Stimulated activated naive B cell treated with anti-CD40 and anti-IgM and Interleukin-4, amounts not matched to agents 10 μg/mL and 1 μg/mL and 100 μg/mL, for 72 hours (primary cell): ENCODE data around the gene PRRC2B.

ENCODE experiments used
- ATAC-seq, 2 donors: fragments of 150-1000 bp; cut with Tn5 transposase; replicated peaks; 2 replicates each; pipeline ENCODE4 v1.10.0; 2021; ENCODE audit warnings: moderate library complexity in 1 of 2
- DNase-seq: peaks from one replicate; pipeline ENCODE4 v3.0.0; 2021
- H3K27ac Mint-ChIP-seq: one replicate; pipeline ENCODE4 v1.8.0; 2022; ENCODE audit warnings: mild to moderate bottlenecking, mixed read lengths
- H3K27me3 Mint-ChIP-seq, 2 donors: one replicate each; pipeline ENCODE4 v1.8.0; 2022; ENCODE audit warnings: mixed read lengths in 2 of 2
- H3K36me3 Mint-ChIP-seq, 2 donors: one replicate each; pipeline ENCODE4 v1.8.0; 2022; ENCODE audit warnings: mixed read lengths in 2 of 2, mild to moderate bottlenecking in 1 of 2
- H3K4me1 Mint-ChIP-seq, 2 donors: one replicate each; pipeline ENCODE4 v1.8.0; 2022; ENCODE audit warnings: mixed read lengths in 2 of 2, mild to moderate bottlenecking in 1 of 2
- H3K4me3 Mint-ChIP-seq, 2 donors: one replicate each; pipeline ENCODE4 v1.8.0; 2022; ENCODE audit warnings: mild to moderate bottlenecking in 2 of 2, mixed read lengths in 2 of 2, moderate library complexity in 1 of 2
- H3K9me3 Mint-ChIP-seq, 2 donors: one replicate each; pipeline ENCODE4 v1.8.0; 2022; ENCODE audit warnings: mixed read lengths in 2 of 2, mild to moderate bottlenecking in 1 of 2

Gene PRRC2B

GRCh38 chr9:131423171-131423581 lies 29.3 kb downstream of the PRRC2B start:
- peaks cover 25 to 47% of the 10 kb centered on the region in 2 donors for H3K36me3 Mint-ChIP-seq
- no peak overlapping the region for H3K4me3 Mint-ChIP-seq
- H3K4me1 Mint-ChIP-seq, result peaks cover 45 to 75% of the 10 kb centered on the region in 2 donors
- ATAC-seq, result peak; percentile 85 to 90
- no peaks in the 10 kb centered on the region for H3K27me3 Mint-ChIP-seq
- H3K9me3 Mint-ChIP-seq, result no peaks in the 10 kb centered on the region
- H3K27ac Mint-ChIP-seq, result peak overlapping the region; percentile 75
- peak; percentile 35 for DNase-seq

GRCh38 chr9:131426545-131426944 lies 32.7 kb downstream of the PRRC2B start:
- ATAC-seq (no peak), DNase-seq (no peak)
- Mint-ChIP-seq H3K4me3 (no peak overlapping the region), H3K27ac (peak overlapping the region; percentile 83), H3K27me3 (no peaks in the 10 kb centered on the region), H3K9me3 (peaks cover 0 to 1% of the 10 kb centered on the region in 2 donors), H3K4me1 (peaks cover 44 to 71% of the 10 kb centered on the region in 2 donors), H3K36me3 (peaks cover 30 to 40% of the 10 kb centered on the region in 2 donors)

- peaks cover 0 to 1% of the 10 kb centered on the region in 2 donors for H3K9me3 Mint-ChIP-seq
- no peaks in the 10 kb centered on the region for H3K27me3 Mint-ChIP-seq
- ATAC-seq (no peak), DNase-seq (no peak)
- peaks cover 37 to 45% of the 10 kb centered on the region in 2 donors for H3K36me3 Mint-ChIP-seq
- peak overlapping the region; percentile 51 for H3K27ac Mint-ChIP-seq
- no peak overlapping the region for H3K4me3 Mint-ChIP-seq
- peaks cover 34 to 62% of the 10 kb centered on the region in 2 donors for H3K4me1 Mint-ChIP-seq
Measured at GRCh38 chr9:131429121-131430012, 35.5 kb downstream of the PRRC2B start.

- Mint-ChIP-seq H3K27ac (no peak overlapping the region), H3K4me1 (peaks cover 23 to 45% of the 10 kb centered on the region in 2 donors), H3K4me3 (no peak overlapping the region), H3K27me3 (no peaks in the 10 kb centered on the region), H3K9me3 (peaks cover 0 to 1% of the 10 kb centered on the region in 2 donors), H3K36me3 (peaks cover 37 to 43% of the 10 kb centered on the region in 2 donors)
- no peak for DNase-seq
- ATAC-seq, result no peak
Measured at GRCh38 chr9:131432050-131432449, 38.2 kb downstream of the PRRC2B start.

- peaks cover 21 to 41% of the 10 kb centered on the region in 2 donors for H3K4me1 Mint-ChIP-seq
- no peak for DNase-seq
- peaks cover 37 to 44% of the 10 kb centered on the region in 2 donors for H3K36me3 Mint-ChIP-seq
- ATAC-seq, result no peak
- no peaks in the 10 kb centered on the region for H3K27me3 Mint-ChIP-seq
- peaks cover 0 to 1% of the 10 kb centered on the region in 2 donors for H3K9me3 Mint-ChIP-seq
- H3K27ac Mint-ChIP-seq, result peak overlapping the region; percentile 59
- peak overlapping the region in 1 of 2 donors; percentile 25 for H3K4me3 Mint-ChIP-seq
Measured at GRCh38 chr9:131432597-131433301, 38.9 kb downstream of the PRRC2B start.

GRCh38 chr9:131433302-131433854 lies 39.5 kb downstream of the PRRC2B start:
- Mint-ChIP-seq H3K4me1 (peaks cover 25 to 43% of the 10 kb centered on the region in 2 donors), H3K27me3 (no peaks in the 10 kb centered on the region), H3K4me3 (no peak overlapping the region), H3K27ac (peak overlapping the region; percentile 65), H3K36me3 (peaks cover 41 to 47% of the 10 kb centered on the region in 2 donors), H3K9me3 (peaks cover 0 to 1% of the 10 kb centered on the region in 2 donors)
- ATAC-seq, result no peak
- DNase-seq, result no peak

- DNase-seq, result no peak
- Mint-ChIP-seq H3K36me3 (peaks cover 51 to 56% of the 10 kb centered on the region in 2 donors), H3K4me3 (no peak overlapping the region), H3K4me1 (peaks cover 30 to 43% of the 10 kb centered on the region in 2 donors), H3K9me3 (peaks cover 0 to 1% of the 10 kb centered on the region in 2 donors), H3K27ac (no peak overlapping the region), H3K27me3 (no peaks in the 10 kb centered on the region)
- no peak for ATAC-seq
Measured at GRCh38 chr9:131434673-131435072, 40.8 kb downstream of the PRRC2B start.

GRCh38 chr9:131436376-131436775 lies 42.5 kb downstream of the PRRC2B start:
- peaks cover 33 to 48% of the 10 kb centered on the region in 2 donors for H3K4me1 Mint-ChIP-seq
- H3K27ac Mint-ChIP-seq, result peak overlapping the region; percentile 71
- H3K36me3 Mint-ChIP-seq, result peaks cover 56 to 60% of the 10 kb centered on the region in 2 donors

GRCh38 chr9:131436865-131437271 lies 43.0 kb downstream of the PRRC2B start:
- H3K4me3 Mint-ChIP-seq, result no peak overlapping the region
- peak overlapping the region; percentile 71 for H3K27ac Mint-ChIP-seq
- H3K36me3 Mint-ChIP-seq, result peaks cover 61 to 63% of the 10 kb centered on the region in 2 donors
- no peaks in the 10 kb centered on the region for H3K27me3 Mint-ChIP-seq
- H3K9me3 Mint-ChIP-seq, result no peaks in the 10 kb centered on the region
- H3K4me1 Mint-ChIP-seq, result peaks cover 36 to 53% of the 10 kb centered on the region in 2 donors
- no peak for DNase-seq
- ATAC-seq, result no peak

More at GRCh38 chr9:131436376-131436775, 42.5 kb downstream of the PRRC2B start:
- H3K27me3 Mint-ChIP-seq, result no peaks in the 10 kb centered on the region
- DNase-seq, result no peak
- H3K4me3 Mint-ChIP-seq, result no peak overlapping the region
- no peak for ATAC-seq
- H3K9me3 Mint-ChIP-seq, result no peaks in the 10 kb centered on the region

- Mint-ChIP-seq H3K9me3 (no peaks in the 10 kb centered on the region), H3K36me3 (peaks cover 58 to 64% of the 10 kb centered on the region in 2 donors), H3K4me1 (peaks cover 41 to 53% of the 10 kb centered on the region in 2 donors), H3K27ac (peak overlapping the region; percentile 66), H3K27me3 (no peaks in the 10 kb centered on the region), H3K4me3 (no peak overlapping the region)
- DNase-seq (no peak), ATAC-seq (no peak)
Measured at GRCh38 chr9:131438190-131438589, 44.3 kb downstream of the PRRC2B start.

- ATAC-seq, result peak; percentile 68 to 70
Measured at GRCh38 chr9:131439224-131439623, 45.3 kb downstream of the PRRC2B start.

GRCh38 chr9:131441441-131441840 lies 47.6 kb downstream of the PRRC2B start:
- H3K27me3 Mint-ChIP-seq, result no peaks in the 10 kb centered on the region
- H3K36me3 Mint-ChIP-seq, result peaks cover 68 to 76% of the 10 kb centered on the region in 2 donors
- H3K4me3 Mint-ChIP-seq, result peak overlapping the region in 1 of 2 donors; percentile 39
- peak overlapping the region; percentile 77 for H3K27ac Mint-ChIP-seq
- peak; percentile 38 for DNase-seq
- peaks cover 42 to 59% of the 10 kb centered on the region in 2 donors for H3K4me1 Mint-ChIP-seq
- ATAC-seq, result peak; percentile 90 to 91
- H3K9me3 Mint-ChIP-seq, result no peaks in the 10 kb centered on the region

More at GRCh38 chr9:131439224-131439623, 45.3 kb downstream of the PRRC2B start:
- peak overlapping the region; percentile 42 to 59 for H3K4me3 Mint-ChIP-seq
- H3K9me3 Mint-ChIP-seq, result no peaks in the 10 kb centered on the region
- H3K4me1 Mint-ChIP-seq, result peaks cover 41 to 53% of the 10 kb centered on the region in 2 donors
- peaks cover 63 to 66% of the 10 kb centered on the region in 2 donors for H3K36me3 Mint-ChIP-seq
- DNase-seq, result no peak
- H3K27ac Mint-ChIP-seq, result peak overlapping the region; percentile 94
- no peaks in the 10 kb centered on the region for H3K27me3 Mint-ChIP-seq

- DNase-seq (no peak), ATAC-seq (no peak)
- peaks cover 44 to 60% of the 10 kb centered on the region in 2 donors for H3K4me1 Mint-ChIP-seq
- no peaks in the 10 kb centered on the region for H3K27me3 Mint-ChIP-seq
- no peaks in the 10 kb centered on the region for H3K9me3 Mint-ChIP-seq
- peak overlapping the region; percentile 76 for H3K27ac Mint-ChIP-seq
- no peak overlapping the region for H3K4me3 Mint-ChIP-seq
- peaks cover 73 to 85% of the 10 kb centered on the region in 2 donors for H3K36me3 Mint-ChIP-seq
Measured at GRCh38 chr9:131442351-131442750, 48.5 kb downstream of the PRRC2B start.

- ATAC-seq, result no peak
- Mint-ChIP-seq H3K9me3 (no peaks in the 10 kb centered on the region), H3K27me3 (no peaks in the 10 kb centered on the region), H3K36me3 (peaks cover 72 to 83% of the 10 kb centered on the region in 2 donors), H3K4me3 (no peak overlapping the region), H3K27ac (peak overlapping the region; percentile 69), H3K4me1 (peaks cover 40 to 49% of the 10 kb centered on the region in 2 donors)
- no peak for DNase-seq
Measured at GRCh38 chr9:131443648-131444047, 49.8 kb downstream of the PRRC2B start.
